Stomach (tissue), 4 donors: ENCODE data around the gene NCKAP5.

ENCODE experiments used
- CTCF ChIP-seq, 7 experiments: fragments of 450-650 bp in 4 of 7; fragments of 200-600 bp in 3 of 7; sonication (generic) in 3 of 7; IDR thresholded peaks; one replicate each; pipeline ENCODE4 v1.5.1; 2016 to 2019; ENCODE audit warnings: antibody characterized with exemption in 7 of 7, control low read depth in 2 of 7, mild to moderate bottlenecking in 1 of 7
- EP300 ChIP-seq: sonication (generic); formaldehyde crosslinking; IDR thresholded peaks from one replicate; pipeline ENCODE4 v1.6.1; 2017; ENCODE audit warnings: antibody characterized with exemption
- POLR2AphosphoS5 ChIP-seq, 3 donors: sonication (generic); formaldehyde crosslinking; IDR thresholded peaks; one replicate each; pipeline ENCODE4 v1.6.1; 2016; ENCODE audit warnings: antibody characterized with exemption in 3 of 3

- TF ChIP-seq CTCF (IDR thresholded peaks at IDR 0.05) (no peak), POLR2AphosphoS5 (IDR thresholded peaks at IDR 0.05) (no peak), EP300 (no peak)
Observed at GRCh38 chr2:132877923-132878322, 690.3 kb downstream of the NCKAP5 start.
